Measurements from ENCODE around the gene UGT1A10.

UGT1A10 gene

DNA sequence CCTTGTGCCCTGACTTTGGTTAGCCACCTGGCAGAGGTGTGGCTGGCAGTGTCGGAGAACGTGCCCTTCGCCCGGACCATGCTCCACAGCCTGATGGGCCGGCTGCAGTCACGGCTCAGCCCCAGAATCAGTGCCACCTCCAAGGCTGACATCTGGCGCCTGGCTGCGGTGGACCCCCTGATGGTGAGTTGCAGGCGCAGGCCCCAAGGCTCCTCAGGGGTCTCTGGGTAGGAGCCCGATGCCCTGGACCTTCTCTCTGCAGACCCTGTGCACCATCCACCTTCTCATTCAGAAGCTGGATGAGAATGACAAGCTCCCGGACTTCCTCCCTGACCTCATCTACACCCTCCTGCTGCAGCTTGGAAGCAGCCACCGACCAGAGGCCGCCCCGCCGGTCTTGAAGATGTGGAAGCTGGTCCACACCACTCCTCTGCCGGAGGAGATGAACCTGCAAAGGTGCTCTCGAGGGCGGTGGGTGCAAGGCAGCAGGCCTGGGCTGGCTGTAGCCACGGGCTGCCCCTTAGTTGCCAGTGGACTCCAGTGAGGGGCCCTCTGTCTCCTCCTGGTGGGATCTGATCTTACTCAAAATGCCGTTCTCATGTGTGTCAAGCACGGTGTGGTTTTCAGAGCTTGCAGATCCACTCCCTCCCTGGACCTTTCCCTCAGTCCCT lies 186.0 kb downstream of the UGT1A10 start:
- no peak for DNase-seq (ENCODE audit: low read depth in 2 of 2)
